HL-60 (cell line): ENCODE results near the gene SYNGR4.

ENCODE experiments used
- CTCF ChIP-seq: IDR thresholded peaks from one replicate; pipeline ENCODE4 v1.5.1; 2011; ENCODE audit warnings: low read length, control low read depth, inconsistent platforms; ENCODE audit not compliant: insufficient read depth
- GABPA ChIP-seq: IDR thresholded peaks from 2 replicates; pipeline ENCODE4 v1.6.1; 2012; ENCODE audit warnings: low read depth
- POLR2AphosphoS5 ChIP-seq: IDR thresholded peaks from 2 replicates; pipeline ENCODE4 v1.6.1; 2012; ENCODE audit warnings: low read depth
- REST ChIP-seq: IDR thresholded peaks from 2 replicates; pipeline ENCODE4 v1.6.1; 2012; ENCODE audit warnings: low read depth; ENCODE audit not compliant: insufficient replicate concordance

- TF ChIP-seq POLR2AphosphoS5 (no peak), CTCF (no peak), REST (no peak), GABPA (no peak)
Observed at GRCh38 chr19:48353677-48354076, 10.5 kb upstream of the SYNGR4 start.
